Activated CD8-positive, alpha-beta memory T cell treated with anti-CD3 and anti-CD28 coated beads for 24 hours (primary cell): ENCODE data around the gene STK32B.
A peak's percentile ranks its signal among the peaks of the same experiment; 100 is the strongest.

Source experiments
- DNase-seq: peaks from one replicate; pipeline ENCODE4 v3.0.0-alpha.2; 2020

STK32B gene

DNA sequence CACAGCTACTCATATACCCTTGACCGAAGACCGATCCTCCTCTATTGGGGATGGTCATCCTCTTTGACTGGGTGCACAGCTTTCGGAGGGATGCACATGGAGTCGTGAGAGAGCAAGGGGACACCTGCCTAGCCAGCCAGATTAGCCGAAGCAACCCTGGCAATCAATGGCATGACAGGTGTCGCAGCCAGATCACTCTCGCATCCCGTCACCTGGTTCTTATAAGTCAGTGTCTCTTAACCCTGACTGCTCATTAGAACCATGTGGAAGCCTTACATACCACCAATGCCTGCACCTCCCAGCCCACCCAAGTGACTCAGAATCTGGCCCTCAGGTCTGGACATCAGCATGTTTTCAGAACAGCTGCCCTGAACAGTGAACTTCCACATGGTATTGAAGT is 407.4 kb downstream of the STK32B start:
- no peak for DNase-seq

DNA sequence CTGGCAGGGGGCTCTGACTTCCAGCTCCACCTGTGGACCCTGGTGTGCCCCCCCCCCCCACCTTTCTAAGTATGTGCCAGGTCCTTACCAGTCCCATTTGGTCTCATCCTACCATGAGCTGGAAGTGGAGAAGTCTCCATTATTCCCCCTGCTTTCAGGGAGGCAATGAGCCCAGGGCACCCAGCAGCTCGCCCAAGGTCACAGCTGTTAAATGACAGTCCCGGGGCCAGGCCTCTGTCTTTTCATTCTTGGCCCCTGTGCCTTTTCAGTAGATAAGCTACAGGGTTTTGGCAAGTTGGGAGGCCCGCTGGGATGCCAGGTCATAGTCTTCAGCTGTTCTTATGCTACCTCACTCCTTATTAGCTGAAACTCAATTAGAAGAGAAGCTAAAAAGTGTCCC is 408.0 kb downstream of the STK32B start:
- no peak for DNase-seq

DNA sequence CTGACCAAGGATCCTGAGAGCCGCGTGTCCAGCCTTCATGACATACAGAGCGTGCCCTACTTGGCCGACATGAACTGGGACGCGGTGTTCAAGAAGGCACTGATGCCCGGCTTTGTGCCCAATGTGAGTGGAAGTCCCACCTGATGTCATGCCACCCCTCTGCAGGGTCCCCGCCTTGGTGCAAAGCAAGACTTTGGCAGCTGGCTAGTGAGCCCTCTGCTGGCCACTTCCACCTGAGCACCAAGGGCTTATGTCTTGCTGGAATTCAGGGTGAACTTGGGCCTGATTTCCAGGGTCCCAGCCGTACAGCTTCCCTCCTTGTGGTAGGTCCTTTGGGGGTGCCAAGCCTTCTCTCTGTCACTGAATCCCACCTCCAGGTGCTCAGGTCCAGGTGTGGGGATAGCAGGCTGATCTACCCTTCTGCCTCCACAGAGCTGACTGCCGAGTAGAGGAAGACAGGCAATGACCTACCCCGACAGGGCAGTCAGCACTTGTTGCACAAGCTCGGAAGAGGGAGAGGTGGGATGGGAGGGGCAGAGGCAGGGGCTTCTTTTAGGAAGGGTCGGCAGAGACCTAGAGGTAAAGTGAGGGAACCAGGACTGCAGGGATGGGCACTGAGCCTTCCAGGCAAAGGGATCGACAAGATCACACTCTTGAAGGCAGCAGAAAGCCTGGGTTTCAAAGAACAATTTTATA is 409.0 kb downstream of the STK32B start:
- peak; percentile 57 for DNase-seq

DNA sequence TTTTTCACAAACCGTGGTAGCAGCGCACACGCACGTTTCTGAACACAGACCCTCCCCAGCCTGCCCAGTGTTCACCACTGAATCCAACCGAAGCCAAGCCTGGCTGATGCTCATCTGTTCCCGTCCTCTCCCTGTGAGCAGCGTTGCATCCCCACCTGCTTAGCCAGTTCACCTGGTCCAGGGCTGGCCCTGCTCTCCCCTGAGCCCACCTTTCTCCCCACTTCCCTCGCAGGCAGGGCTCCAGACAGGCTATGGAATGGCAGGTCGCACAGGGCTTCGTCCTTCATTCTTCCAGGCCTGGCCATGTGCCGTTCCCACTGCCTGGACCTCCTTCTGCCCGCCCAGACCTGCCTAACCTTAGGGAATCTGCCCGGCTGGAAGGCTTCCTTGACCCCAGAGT is 410.2 kb downstream of the STK32B start:
- peak; percentile 13 for DNase-seq

DNA sequence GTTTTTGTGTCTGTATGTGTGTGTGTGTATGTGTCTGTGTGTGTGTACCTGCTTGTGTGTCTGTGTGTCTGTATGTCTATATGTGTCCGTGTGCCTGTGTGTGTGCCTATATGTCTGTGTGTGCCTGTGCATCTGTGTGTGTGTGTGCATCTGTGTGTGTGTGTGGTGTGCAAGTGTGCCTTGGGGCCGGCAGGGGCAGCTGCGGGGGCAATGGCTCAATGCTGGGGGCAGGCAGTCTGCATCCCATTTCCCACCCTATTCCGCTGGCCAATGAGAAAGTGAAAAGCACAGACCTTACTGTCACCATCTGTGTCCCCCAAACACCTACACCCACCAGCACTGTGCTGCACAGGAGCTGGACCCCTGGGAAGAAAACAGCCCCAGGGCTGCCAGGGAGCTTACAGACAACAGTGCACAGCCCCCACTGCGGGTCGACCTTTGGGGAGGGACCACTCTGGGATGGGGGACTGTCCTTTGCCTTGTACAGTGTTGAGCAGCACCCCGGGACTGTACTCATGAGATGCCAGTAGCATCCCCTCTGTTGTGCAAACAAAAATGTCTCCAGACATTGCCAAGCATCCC is 411.1 kb downstream of the STK32B start:
- no peak for DNase-seq

DNA sequence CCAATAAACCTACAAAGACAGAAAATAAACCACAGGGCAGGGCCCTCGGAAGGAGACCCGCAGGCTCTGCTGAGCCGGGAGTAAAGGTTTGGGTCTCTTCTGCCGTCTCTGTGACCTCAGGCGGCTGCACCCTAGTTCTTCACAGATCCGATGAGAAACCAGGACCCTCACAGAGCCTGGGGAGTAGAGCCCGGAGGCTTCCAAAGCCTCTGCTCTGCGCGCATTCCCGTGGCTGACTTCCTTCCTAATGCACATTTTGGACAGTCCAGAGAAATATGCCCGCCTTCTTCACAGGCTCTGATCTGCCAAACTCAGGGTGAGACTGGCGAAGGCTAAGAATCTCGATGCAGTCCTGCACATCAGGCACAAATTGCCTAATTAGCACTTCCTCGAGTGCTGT is 411.6 kb downstream of the STK32B start:
- DNase-seq, result no peak

DNA sequence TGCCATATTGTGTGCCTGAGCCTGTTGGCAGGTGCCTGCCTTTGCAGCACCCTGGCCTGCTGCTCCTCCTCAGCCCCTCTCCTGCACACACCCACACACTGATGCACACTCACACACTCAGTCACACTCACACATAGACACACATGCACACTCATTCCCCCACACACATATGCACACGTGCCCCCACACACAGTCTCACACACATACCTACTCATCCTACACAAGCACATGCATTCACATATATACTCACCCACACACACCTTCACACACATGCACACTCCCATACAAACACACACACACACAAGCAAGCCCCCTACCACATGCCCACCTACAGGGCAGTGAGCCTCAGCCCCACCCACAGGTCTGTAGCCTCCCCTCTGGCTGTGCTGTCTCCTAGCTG is 412.1 kb downstream of the STK32B start:
- DNase-seq, result no peak

DNA sequence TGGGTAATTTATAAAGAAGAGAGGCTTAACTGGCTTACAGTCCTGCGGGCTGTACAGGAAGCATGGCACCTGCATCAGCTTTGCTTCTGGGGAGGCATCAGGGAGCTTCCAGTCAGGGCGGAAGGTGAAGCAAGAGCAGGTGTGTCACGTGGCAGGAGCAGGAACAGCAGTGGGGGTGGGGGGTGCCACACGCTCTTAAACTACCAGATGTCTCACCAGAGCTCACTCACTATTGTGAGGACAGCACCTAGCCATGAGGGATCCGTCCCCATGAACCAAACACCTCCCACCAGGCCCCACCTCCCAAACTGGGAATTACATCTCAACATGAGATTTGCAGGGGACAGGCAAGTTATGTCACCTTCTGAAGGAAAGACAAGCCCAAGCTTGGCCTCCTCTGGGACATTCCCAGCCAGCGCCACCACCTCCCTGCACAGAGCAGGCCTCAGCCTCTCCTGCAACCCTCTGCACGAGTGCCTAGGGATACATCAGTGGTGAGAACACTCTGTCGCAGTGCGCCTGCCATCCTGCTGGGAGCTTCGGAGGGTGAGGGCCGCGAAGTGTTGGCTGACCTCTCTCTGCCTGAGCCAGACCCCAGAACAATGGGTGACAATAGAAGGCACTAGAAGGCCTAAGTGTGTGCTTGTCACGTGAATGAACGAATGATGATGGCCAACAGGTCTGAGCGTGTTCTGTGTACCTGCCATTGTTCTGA is 412.8 kb downstream of the STK32B start:
- no peak for DNase-seq

DNA sequence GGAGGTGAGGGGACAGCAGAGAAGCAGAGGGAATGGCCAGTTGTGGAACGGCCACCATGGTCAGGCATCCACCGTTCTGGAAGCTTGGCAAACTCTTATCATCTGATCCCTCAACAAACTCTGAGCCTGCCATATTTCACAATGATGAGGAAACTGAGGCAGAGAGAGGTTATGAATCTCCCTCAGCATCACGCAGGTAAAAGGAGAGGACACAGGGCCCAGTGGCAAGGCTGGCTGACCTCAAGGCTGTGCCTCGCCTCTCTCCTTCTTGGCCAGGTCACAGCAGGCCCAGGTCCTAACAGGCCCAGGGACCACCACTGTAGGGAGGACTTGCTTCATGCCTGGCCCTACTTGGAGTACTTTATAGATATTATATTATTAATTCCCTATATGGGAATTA is 414.2 kb downstream of the STK32B start:
- no peak for DNase-seq

DNA sequence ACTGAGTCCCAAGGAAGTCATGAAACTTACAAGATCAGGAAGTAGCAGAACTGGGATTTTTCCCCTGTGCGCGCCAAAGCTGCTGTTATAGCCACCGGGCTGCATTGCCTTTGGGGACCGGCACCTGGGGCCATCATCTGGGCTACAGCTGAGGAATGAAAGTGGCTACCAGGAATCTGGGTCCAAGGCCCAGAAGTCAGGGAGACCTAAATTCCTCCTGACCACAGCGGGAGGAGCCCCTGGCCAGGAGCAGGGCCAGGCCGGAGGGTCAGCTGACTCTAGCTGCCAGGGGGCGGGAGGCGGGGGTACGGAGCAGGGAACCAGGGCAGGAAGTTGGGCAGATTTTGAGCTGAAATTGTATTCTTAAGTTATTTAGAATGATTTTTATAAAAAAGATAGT is 414.7 kb downstream of the STK32B start:
- DNase-seq, result no peak

DNA sequence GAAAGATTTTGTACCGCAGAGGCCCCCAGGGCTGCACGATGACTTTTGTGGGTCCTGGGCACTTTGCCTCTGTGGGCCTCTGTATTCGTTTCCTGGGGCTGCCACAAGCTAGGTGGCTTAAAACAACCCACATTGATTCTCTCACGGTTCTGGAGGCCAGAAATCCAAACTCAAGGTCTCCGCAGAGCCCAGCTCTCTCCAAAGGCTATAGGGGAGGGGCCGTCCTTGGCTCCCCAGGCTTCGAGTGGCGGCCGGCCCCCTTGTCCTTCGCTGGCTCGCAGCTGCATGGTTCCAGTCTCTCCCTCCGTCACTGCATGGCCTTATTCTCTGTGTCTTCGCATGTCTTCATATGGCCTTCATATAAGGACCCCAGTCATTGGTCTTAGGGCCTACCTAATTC is 415.8 kb downstream of the STK32B start:
- no peak for DNase-seq

DNA sequence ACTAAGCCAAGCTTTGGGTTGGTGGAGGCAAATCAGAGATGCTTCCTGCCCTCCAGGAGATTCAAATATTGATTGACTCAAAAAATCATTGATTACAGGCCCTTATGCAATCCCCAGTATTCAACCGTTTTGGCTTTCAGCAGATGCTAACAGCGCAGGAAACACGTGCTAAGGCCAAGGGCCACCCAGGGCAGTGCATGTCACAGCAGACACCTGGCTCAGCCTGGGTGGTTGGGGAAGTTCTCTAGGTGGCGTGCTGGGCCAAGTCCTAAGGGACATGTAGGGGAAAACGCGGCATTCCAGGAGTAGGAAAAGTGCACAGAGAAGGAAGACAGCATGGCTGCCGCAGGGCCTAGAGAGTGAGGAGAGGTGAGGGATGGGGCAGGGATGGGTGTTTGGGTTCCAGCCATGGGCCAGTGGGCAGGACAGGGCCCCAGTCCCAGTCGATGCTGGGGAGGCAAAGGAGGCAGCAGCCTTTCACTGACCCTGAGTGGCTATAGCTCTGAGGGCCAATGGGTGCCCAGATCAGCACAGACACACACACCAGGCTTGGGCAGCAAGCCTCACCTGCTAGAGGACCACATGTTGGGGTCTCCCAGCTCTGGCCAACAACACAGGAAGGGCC is 418.0 kb downstream of the STK32B start:
- DNase-seq, result no peak

DNA sequence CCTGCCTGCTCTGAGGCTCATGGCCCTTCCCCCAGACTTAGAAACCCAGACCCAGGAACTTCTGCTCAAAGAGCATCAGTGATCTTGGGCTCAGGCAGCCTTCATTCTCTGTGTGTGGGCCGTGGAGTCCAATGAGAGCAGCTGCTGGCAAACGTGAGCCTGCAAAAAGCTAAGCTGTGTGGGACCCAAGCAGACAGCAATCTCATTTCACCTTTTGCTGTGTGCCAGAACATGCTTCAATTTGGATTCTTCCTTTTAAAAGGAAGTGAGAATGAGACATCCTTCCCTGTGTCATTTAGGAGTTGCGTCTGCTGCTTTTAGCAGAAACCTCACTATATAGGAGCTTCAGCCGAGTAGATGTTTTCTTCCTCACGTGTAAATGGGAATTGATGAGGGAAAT is 418.6 kb downstream of the STK32B start:
- no peak for DNase-seq

DNA sequence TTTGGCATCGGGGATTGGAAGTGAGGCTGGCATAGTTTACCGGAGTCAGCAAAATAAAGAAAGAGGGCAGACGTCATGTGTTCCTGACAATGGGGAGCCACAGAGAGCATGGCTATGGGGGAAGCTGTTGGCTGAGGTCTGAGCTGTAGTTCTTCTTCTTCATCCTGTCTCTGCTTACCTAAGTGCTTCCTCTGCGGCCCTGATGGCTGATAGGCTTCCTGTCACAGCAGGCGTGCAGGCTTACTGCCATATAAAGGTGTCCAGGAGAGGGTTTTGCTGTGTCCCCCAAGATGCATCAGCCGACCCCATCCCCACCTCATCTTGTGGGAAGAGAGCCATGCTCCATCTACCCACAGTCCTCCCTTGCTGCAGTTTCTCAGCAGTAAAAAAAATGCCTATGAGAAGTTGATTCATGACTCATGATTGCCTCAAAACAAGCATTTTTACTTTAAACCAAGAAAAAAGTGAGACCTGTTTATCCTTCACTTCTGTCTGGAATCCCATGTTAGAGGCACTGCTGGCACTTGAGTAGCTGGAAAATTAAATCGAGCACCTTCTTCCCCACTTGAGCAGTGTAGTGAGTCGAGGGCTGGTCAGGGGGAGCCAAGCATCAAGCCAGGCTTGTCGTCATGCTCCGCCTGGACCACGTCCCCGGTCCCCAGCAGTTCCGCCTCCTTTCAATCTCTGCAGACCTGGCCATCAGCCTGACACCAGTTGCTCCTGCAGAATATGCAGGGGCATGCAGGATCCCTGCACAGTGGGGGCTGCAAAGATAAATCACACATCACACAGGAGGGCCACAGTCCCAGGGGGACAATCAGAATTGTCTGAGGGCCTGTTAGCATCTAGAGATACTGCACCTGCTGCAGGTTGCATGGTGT is 419.3 kb downstream of the STK32B start:
- DNase-seq, result no peak

DNA sequence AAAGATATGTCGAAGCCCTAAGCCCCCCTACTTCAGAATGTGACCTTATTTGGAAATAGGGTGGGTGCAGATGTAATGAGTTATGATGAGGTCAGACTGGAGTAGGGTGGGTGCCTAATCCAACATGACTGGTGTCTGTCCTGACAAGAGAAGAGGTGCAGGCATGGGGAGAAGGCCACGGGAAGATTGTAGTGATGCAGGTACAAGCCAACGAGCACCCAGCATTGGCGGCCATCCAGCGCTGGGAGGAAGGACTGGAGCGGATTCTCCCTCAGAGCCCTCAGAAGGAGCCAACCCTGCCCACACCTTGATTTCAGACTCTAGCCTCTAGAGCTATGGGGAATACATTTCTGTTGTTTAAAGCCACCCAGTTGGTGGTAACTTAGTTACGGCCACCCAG is 419.9 kb downstream of the STK32B start:
- DNase-seq, result no peak

DNA sequence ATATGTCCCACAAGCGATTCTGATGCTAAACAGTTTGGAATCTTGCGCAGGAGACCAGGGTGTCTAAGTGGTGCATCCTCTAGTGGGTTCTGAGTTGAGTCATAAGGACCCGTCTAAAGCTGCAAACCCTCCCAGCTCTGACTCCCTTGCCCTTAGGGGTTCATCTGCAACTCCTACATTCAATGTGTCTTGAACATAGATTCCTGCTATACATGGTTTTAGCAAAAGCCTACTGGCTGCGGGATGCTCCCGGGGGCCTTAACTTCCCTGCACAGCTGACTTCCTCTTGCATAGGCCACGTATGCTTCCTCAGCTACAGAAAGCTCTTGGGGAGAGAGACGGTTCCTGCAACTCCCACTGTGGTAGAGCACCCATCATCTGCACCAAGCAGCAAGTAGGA is 420.4 kb downstream of the STK32B start:
- DNase-seq, result no peak

DNA sequence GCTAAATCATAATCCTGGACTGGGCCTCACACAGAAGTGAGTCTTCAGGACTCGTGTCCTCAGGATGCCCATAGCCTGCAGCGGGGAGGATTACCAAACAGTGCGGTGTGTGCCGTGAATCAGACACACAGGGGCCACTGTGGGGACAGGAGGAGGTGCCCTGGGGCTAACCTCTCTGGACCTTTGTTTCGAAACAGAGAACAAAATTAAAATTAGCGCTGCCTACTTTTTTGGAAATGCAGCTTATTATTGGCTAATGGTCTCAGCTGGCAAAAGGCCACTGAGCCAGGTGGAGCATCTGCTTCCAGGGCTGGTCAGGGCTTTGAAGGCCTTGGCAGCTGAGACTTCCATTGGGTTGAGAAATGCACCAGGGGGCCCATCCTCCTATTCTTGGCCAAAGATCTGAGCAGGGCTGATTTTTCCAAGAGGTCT is 420.9 kb downstream of the STK32B start:
- no peak for DNase-seq

DNA sequence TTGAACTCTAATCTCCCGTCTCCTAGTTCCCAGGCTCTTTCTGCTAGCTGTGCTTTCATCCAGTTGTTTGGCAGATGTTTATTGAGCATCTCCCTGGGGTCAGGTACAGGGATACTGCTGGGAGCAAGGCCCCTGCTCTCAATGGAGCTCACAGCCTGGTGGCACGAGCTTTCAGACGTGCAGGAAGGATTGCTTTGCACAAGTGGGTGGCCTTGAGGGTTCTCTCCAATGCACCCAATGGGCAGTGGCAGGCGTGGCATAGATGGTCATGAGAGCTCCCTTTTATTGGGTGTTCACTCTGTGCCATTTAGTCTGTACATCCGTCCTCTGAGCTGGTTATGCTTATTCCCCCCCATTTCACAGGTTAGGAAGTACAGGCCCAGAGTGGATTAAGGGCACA is 421.8 kb downstream of the STK32B start:
- no peak for DNase-seq

DNA sequence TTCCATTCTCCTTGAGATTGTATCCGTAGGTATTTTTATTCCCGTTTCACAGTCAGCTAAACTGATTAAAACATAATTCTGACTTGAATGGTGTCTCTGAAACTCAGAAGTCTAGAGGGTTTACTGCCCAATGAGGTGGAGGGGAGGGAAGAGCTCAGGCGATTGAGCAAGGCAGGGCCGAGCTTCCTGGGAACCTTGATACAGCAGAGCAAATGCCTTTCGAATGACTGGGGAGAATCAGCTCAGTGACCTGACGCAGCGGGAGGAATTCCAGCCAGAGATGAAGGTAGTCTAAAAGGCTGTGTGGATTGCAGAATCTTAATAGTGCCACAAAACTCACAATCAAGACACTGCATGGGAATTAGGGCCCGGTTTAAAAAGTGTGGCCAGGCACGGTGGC is 423.5 kb downstream of the STK32B start:
- DNase-seq, result no peak

DNA sequence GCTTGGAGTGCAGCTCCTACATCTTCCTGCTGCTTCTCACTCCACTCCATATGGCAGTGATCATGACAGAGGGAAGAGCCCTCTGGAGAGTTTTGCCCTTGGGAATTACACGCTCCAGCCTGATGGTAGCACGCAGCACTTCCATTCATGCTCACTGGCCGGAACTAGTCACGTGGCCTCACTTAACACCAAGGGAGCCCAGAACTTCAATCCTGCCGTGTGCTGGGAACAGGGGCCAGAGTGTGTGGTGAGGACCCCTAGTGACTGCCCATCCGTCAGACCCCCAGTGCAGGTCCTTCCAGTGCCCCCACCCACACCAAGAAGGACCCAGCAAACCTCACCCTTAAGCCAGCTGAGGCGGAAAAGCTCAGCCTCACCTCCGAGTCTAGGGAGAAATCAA is 426.3 kb downstream of the STK32B start:
- no peak for DNase-seq

DNA sequence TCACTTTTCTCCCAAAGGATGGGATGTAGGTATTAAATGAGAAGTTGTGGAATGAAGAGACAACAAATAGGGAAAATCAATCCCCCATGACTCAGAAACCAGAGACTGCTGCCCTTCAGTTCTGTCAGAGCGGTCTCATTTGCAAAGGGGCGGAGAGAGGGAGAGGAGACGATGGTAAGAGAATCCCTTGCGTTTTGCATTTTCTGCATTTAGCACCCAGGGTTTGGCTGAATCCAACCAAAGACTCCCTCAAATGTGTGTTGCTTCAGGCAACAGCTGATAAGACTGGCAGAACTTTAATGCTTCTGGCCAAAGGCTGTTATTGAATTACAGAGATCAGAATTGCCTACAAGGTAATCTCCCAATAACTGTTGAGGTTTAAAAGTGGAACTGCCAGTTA is 426.9 kb downstream of the STK32B start:
- no peak for DNase-seq

DNA sequence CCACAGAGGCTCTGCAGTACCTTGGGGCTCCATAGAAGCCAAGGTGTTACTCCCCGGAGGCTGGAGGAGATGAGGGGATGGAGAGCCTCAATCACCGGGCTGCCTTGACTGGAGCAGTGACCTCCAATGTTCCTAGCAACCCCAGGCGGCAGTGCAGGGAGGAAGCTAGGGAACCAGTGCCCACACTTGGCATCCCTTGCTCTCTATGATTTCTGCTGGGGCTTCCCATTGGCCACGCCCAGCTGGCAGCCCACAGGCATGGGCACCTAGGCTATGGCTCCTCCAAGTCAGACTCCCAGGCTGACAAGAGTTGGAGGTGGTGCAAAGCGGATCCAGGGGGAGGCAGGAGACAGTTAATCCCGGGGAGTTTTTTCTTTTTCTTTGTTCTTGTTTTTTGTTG is 427.4 kb downstream of the STK32B start:
- DNase-seq, result no peak

DNA sequence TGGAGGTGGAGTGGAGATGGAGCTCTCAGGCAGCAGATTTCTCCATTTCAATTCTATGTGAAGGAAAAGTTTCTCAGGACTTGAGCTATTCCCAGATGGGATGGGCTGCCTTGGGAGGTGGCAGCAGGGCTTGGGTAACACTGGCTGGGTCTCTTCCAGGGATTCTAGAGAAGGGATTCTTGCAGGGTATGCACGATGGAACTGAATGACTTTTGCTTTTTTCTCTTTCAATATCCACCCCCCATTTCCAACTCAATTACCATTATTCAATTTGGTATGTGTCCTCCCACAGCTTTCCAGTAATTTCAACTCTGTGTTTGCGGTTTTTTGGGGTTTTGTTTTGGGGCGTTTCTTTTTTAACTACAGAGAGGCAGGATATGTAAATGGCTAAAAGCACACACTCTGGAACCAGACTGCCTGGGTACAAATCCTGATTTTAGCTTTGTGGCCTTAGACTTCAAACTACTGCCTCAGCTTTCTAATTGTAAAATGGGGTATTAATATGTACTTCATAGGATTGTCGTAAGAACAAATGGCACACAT is 428.3 kb downstream of the STK32B start:
- no peak for DNase-seq
